Caco-2 (cell line): Measurements from ENCODE around the gene KDM3B. TPM values are rescaled to one million over a fixed set of nuclear protein-coding genes. Genes with fewer than 3 reads are reported as not detected.

ENCODE experiments used
- BruUV-seq: library from RNA; stranded (reverse); fragments of 400-500 nt; replicated peaks from 2 replicates; lab custom pipeline; 2021; lab: Mats Ljungman, UMichigan
- CTCF ChIA-PET: fragments of 300-600 bp; sonication (Branson Sonifier 250); formaldehyde crosslinking; loops from one replicate; lab custom pipeline; 2022; ENCODE audit warnings: antibody characterized with exemption; lab: Charles Lee
- POLR2A ChIA-PET: fragments of 300-600 bp; sonication (Branson Sonifier 250); formaldehyde crosslinking; loops from one replicate; lab custom pipeline; 2022; ENCODE audit warnings: antibody characterized with exemption; lab: Charles Lee
- DNase-seq, 2 experiments: peaks; one replicate each; pipeline versions ENCODE4 v3.0.0 to v3.0.0-alpha.2; 2020 to 2022
- H3K27me3 ChIP-seq: replicated peaks from 2 replicates; pipeline ENCODE4 v1.6.0; 2011; ENCODE audit warnings: low read length; ENCODE audit not compliant: control insufficient read depth, insufficient read depth
- H3K36me3 ChIP-seq: 2 replicates; pipeline ENCODE4 v1.5.1; 2011; ENCODE audit warnings: low read length; ENCODE audit not compliant: control insufficient read depth, insufficient read depth
- H3K4me1 ChIP-seq: fragments of 250-450 bp; sonication (Bioruptor Pico); 2 replicates; pipeline ENCODE4 v1.5.1; 2020; ENCODE audit warnings: mild to moderate bottlenecking
- H3K4me3 ChIP-seq: 2 replicates; pipeline ENCODE4 v1.5.1; 2011; ENCODE audit warnings: low read depth, mild to moderate bottlenecking, control low read depth, low read length
- H3K9me3 ChIP-seq: fragments of 250-450 bp; sonication (Bioruptor Pico); 2 replicates; pipeline ENCODE4 v1.5.1; 2020; ENCODE audit warnings: mild to moderate bottlenecking, moderate library complexity
- H3K27ac Mint-ChIP-seq: one replicate; pipeline ENCODE4 v1.8.0; 2022; ENCODE audit warnings: mixed read lengths; ENCODE audit not compliant: unreplicated experiment
- H3K27me3 Mint-ChIP-seq: one replicate; pipeline ENCODE4 v1.8.0; 2022; ENCODE audit warnings: mixed read lengths; ENCODE audit not compliant: insufficient read depth, unreplicated experiment
- H3K36me3 Mint-ChIP-seq: one replicate; pipeline ENCODE4 v1.8.0; 2022; ENCODE audit warnings: mild to moderate bottlenecking, mixed read lengths; ENCODE audit not compliant: insufficient read depth, unreplicated experiment
- H3K4me1 Mint-ChIP-seq: one replicate; pipeline ENCODE4 v1.8.0; 2022; ENCODE audit warnings: low read depth, mixed read lengths; ENCODE audit not compliant: unreplicated experiment
- H3K4me3 Mint-ChIP-seq: one replicate; pipeline ENCODE4 v1.8.0; 2022; ENCODE audit warnings: mild to moderate bottlenecking, moderate library complexity, mixed read lengths; ENCODE audit not compliant: unreplicated experiment
- H3K9me3 Mint-ChIP-seq: one replicate; pipeline ENCODE4 v1.8.0; 2022; ENCODE audit warnings: mixed read lengths; ENCODE audit not compliant: unreplicated experiment
- CTCF ChIP-seq, 2 experiments: fragments of 200-600 bp in 1 of 2; IDR thresholded peaks; 1 replicate in 1 of 2; 2 replicates in 1 of 2; pipeline versions ENCODE4 v1.5.1 to v1.8.0; 2011 to 2022; ENCODE audit warnings: antibody characterized with exemption in 1 of 2, control low read depth in 1 of 2, inconsistent platforms in 1 of 2, low read depth in 1 of 2, low read length in 1 of 2, mild to moderate bottlenecking in 1 of 2, moderate library complexity in 1 of 2; ENCODE audit not compliant: insufficient read depth in 1 of 2, severe bottlenecking in 1 of 2, unreplicated experiment in 1 of 2
- intact Hi-C: fragments of 100-400 bp; cut with micrococcal nuclease; formaldehyde crosslinking; loops from one replicate; pipeline ENCODE4 v1.10.0; 2022; ENCODE audit not compliant: unreplicated experiment
- total RNA-seq: library from RNA; stranded (reverse); gene quantifications from 2 replicates; pipeline ENCODE4 v1.2.3, GENCODE V29; 2022

Gene KDM3B
- total RNA-seq, 1 experiment from 2014 or later: 71.8 TPM

- Mint-ChIP-seq H3K27ac (peak overlapping the region; percentile 96), H3K9me3 (no peaks in the 10 kb centered on the region)
- no TSS peak for BruUV-seq
Observed at GRCh38 chr5:138464388-138465260, 112.1 kb downstream of the KDM3B start.

GRCh38 chr5:138465261-138466124 is 113.0 kb downstream of the KDM3B start, which contains the start of gene EGR1:
Gene EGR1 (plus strand): TSS chr5:138465479. CDS start chr5:138465762, 283 bp downstream.
- no TSS peak for BruUV-seq
- H3K9me3 Mint-ChIP-seq: no peaks in the 10 kb centered on the region
- no peak for TF ChIP-seq CTCF (IDR thresholded peaks at IDR 0.05; ENCODE audit: insufficient read depth in 1 of 2, low read depth in 1 of 2, low read length in 1 of 2, severe bottlenecking in 1 of 2, unreplicated experiment in 1 of 2)
- Histone ChIP-seq H3K27me3 (no peaks in the 10 kb centered on the region), H3K4me1 (no peaks in the 10 kb centered on the region; the same call in none of the 2 replicates), H3K36me3 (peaks cover 9% of the 10 kb centered on the region), H3K4me3 (peak within 1 kb of the TSS; percentile 92), H3K9me3 (no peaks in the 10 kb centered on the region)
- ChIA-PET POLR2A (interaction anchor here (0.5 to 2.6 kb wide), 23 partner anchors 10 to 974 kb away, joined by 3 to 42 read pairs (median 4); partner anchors contain the start of genes DNAJC18, ETF1, FAM53C and HSPA9), CTCF (interaction anchor here (0.6 to 2.9 kb wide), 11 partner anchors 16 to 113 kb away, joined by 3 to 34 read pairs (median 3); partner anchors contain the start of genes ETF1 and KDM3B)
- peaks cover 6% of the 10 kb centered on the region for H3K27me3 Mint-ChIP-seq
- DNase-seq: peak; percentile 96
- H3K27ac Mint-ChIP-seq: peak within 1 kb of the TSS; percentile 96
- H3K4me3 Mint-ChIP-seq: peak within 1 kb of the TSS; percentile 73
- peaks cover 32% of the 10 kb centered on the region for H3K4me1 Mint-ChIP-seq
- peaks cover 68% of the 10 kb centered on the region for H3K36me3 Mint-ChIP-seq
- intact Hi-C loops: loop anchor here (1.0 kb wide), 1 partner anchor 78 kb away; the partner anchor contains the start of gene ETF1

More at GRCh38 chr5:138464388-138465260, 112.1 kb downstream of the KDM3B start:
- Mint-ChIP-seq H3K4me3 (peak overlapping the region; percentile 73), H3K36me3 (peaks cover 60% of the 10 kb centered on the region), H3K27me3 (peaks cover 2% of the 10 kb centered on the region), H3K4me1 (peaks cover 25% of the 10 kb centered on the region)
- peaks cover 9% of the 10 kb centered on the region for H3K36me3 ChIP-seq
- H3K27me3 ChIP-seq: no peaks in the 10 kb centered on the region
- no peaks in the 10 kb centered on the region; the same call in 1 of the 2 replicates for H3K4me1 ChIP-seq
- DNase-seq: peak; percentile 98 to 99
- intact Hi-C loops: loop anchor here (1.0 kb wide), 5 partner anchors 14 to 84 kb away; partner anchors contain the start of gene ETF1
- TF ChIP-seq CTCF (IDR thresholded peaks at IDR 0.05; ENCODE audit: insufficient read depth in 1 of 2, low read depth in 1 of 2, low read length in 1 of 2, severe bottlenecking in 1 of 2, unreplicated experiment in 1 of 2): peak in 1 of 2 experiments; percentile 20
- CTCF ChIA-PET: interaction anchor here (0.6 to 2.9 kb wide), 11 partner anchors 15 to 114 kb away, joined by 3 to 34 read pairs (median 4); partner anchors contain the start of genes ETF1 and KDM3B
- POLR2A ChIA-PET: interaction anchor here (0.5 to 2.6 kb wide), 19 partner anchors 9 to 798 kb away, joined by 3 to 42 read pairs (median 5); partner anchors contain the start of genes ETF1, FAM53C and HSPA9
- no peaks in the 10 kb centered on the region for H3K9me3 ChIP-seq
- H3K4me3 ChIP-seq: peak overlapping the region; percentile 92
